OCI-LY3 (cell line): ENCODE data around the gene THEMIS2.

ENCODE experiments used
- CTCF ChIP-seq: fragments of 200-600, 300-600 bp; sonication (generic); IDR thresholded peaks from 2 replicates; pipeline ENCODE4 v1.5.1; 2014; ENCODE audit warnings: antibody characterized with exemption, low read length, low read depth
- EZH2phosphoT487 ChIP-seq: fragments of 200-600 bp; shearing (Covaris generic); IDR thresholded peaks from 2 replicates; pipeline ENCODE4 v1.6.1; 2018; ENCODE audit warnings: antibody characterized with exemption, mixed run types, low read depth

GRCh38 chr1:27878787-27879335 is 6.5 kb downstream of the THEMIS2 start:
- TF ChIP-seq CTCF: no peak
- no peak for TF ChIP-seq EZH2phosphoT487
